CD14-positive monocyte (primary cell): ENCODE measurements around the gene TACC2. TPM values are rescaled to one million over a fixed set of nuclear protein-coding genes. Genes with fewer than 3 reads are reported as not detected.

ENCODE experiments used
- DNase-seq, 3 donors: peaks; one replicate each; pipeline ENCODE4 v3.0.0-alpha.2; 2011 to 2022
- H2AFZ ChIP-seq: 2 replicates; pipeline ENCODE4 v1.6.0; 2012; ENCODE audit warnings: mild to moderate bottlenecking, low read depth, low read length, inconsistent platforms; ENCODE audit not compliant: insufficient read depth, poor library complexity, severe bottlenecking
- H3K27ac ChIP-seq, 2 donors: 1 replicate in 1 of 2; 2 replicates in 1 of 2; pipeline ENCODE4 v1.5.1; 2012 to 2013; ENCODE audit warnings: low read length in 2 of 2, control low read depth in 1 of 2, inconsistent platforms in 1 of 2, low read depth in 1 of 2, mild to moderate bottlenecking in 1 of 2
- H3K27me3 ChIP-seq, 2 donors: one replicate each; pipeline versions ENCODE4 v1.6.0 to v1.6.1; 2011 to 2013; ENCODE audit warnings: low read length in 2 of 2; ENCODE audit not compliant: control insufficient read depth in 2 of 2, insufficient read depth in 2 of 2
- H3K36me3 ChIP-seq, 2 donors: replicated peaks in 1 of 2; 1 replicate in 1 of 2; 2 replicates in 1 of 2; pipeline versions ENCODE4 v1.5.1 to v1.6.1; 2012 to 2013; ENCODE audit warnings: low read length in 2 of 2, control low read depth in 1 of 2, inconsistent platforms in 1 of 2, mild to moderate bottlenecking in 1 of 2; ENCODE audit not compliant: insufficient read depth in 2 of 2, control insufficient read depth in 1 of 2
- H3K4me1 ChIP-seq, 2 donors: 1 replicate in 1 of 2; 2 replicates in 1 of 2; pipeline versions ENCODE4 v1.5.1 to v1.6.1; 2012 to 2013; ENCODE audit warnings: low read length in 2 of 2, control low read depth in 1 of 2, inconsistent platforms in 1 of 2, mild to moderate bottlenecking in 1 of 2, moderate library complexity in 1 of 2; ENCODE audit not compliant: insufficient read depth in 2 of 2, control insufficient read depth in 1 of 2
- H3K4me2 ChIP-seq: replicated peaks from 2 replicates; pipeline ENCODE3; 2012; ENCODE audit warnings: low read length, moderate library complexity, mild to moderate bottlenecking; ENCODE audit not compliant: poor library complexity, severe bottlenecking; ENCODE audit errors: extremely low read depth
- H3K4me3 ChIP-seq, 3 experiments: fragments of 200-600 bp in 1 of 3; sonication (generic) in 1 of 3; replicated peaks in 1 of 3; 1 replicate in 2 of 3; 2 replicates in 1 of 3; pipeline ENCODE4 v1.5.1; 2011 to 2013; ENCODE audit warnings: low read length in 3 of 3, mild to moderate bottlenecking in 3 of 3, control low read depth in 2 of 3, low read depth in 2 of 3, inconsistent platforms in 1 of 3, moderate library complexity in 1 of 3
- H3K79me2 ChIP-seq: 2 replicates; pipeline ENCODE4 v1.6.0; 2012; ENCODE audit warnings: mild to moderate bottlenecking, control low read depth, inconsistent platforms, low read length, moderate library complexity; ENCODE audit not compliant: insufficient read depth
- H3K9ac ChIP-seq: 2 replicates; pipeline ENCODE4 v1.6.0; 2017; ENCODE audit warnings: low read length, mild to moderate bottlenecking; ENCODE audit not compliant: insufficient read depth, poor library complexity, severe bottlenecking
- H3K9me3 ChIP-seq, 2 donors: replicated peaks in 1 of 2; 1 replicate in 1 of 2; 2 replicates in 1 of 2; pipeline versions ENCODE4 v1.5.1 to v1.6.1; 2012 to 2013; ENCODE audit warnings: low read length in 2 of 2, control low read depth in 1 of 2; ENCODE audit not compliant: control insufficient read depth in 1 of 2, insufficient read depth in 1 of 2
- H4K20me1 ChIP-seq: 2 replicates; pipeline ENCODE4 v1.6.0; 2012; ENCODE audit warnings: mild to moderate bottlenecking, low read length, control low read depth, moderate library complexity; ENCODE audit not compliant: insufficient read depth
- H3K27ac Mint-ChIP-seq, 7 donors: one replicate each; pipeline ENCODE4 v1.8.0; 2020; ENCODE audit warnings: mild to moderate bottlenecking in 7 of 7, mixed read lengths in 7 of 7, moderate library complexity in 6 of 7, inconsistent platforms in 2 of 7
- H3K27me3 Mint-ChIP-seq, 3 donors: one replicate each; pipeline ENCODE4 v1.8.0; 2021 to 2022; ENCODE audit warnings: low read depth in 3 of 3, mild to moderate bottlenecking in 3 of 3, mixed read lengths in 3 of 3, moderate library complexity in 3 of 3, inconsistent platforms in 1 of 3
- H3K36me3 Mint-ChIP-seq, 2 donors: one replicate each; pipeline ENCODE4 v1.8.0; 2020; ENCODE audit warnings: mixed read lengths in 2 of 2, inconsistent platforms in 1 of 2, mild to moderate bottlenecking in 1 of 2
- H3K4me1 Mint-ChIP-seq: one replicate; pipeline ENCODE4 v1.8.0; 2020; ENCODE audit warnings: mild to moderate bottlenecking, mixed read lengths
- H3K4me3 Mint-ChIP-seq, 2 donors: one replicate each; pipeline ENCODE4 v1.8.0; 2020; ENCODE audit warnings: mild to moderate bottlenecking in 2 of 2, mixed read lengths in 2 of 2, moderate library complexity in 1 of 2
- H3K9me3 Mint-ChIP-seq, 7 donors: one replicate each; pipeline ENCODE4 v1.8.0; 2020 to 2022; ENCODE audit warnings: mixed read lengths in 7 of 7, mild to moderate bottlenecking in 6 of 7, moderate library complexity in 6 of 7, inconsistent platforms in 2 of 7
- WGBS: methylation state at CpG from one replicate; pipeline ENCODE4 v1.1.5; 2013; ENCODE audit warnings: missing lambda C conversion rate; ENCODE audit not compliant: insufficient coverage; 5-methylcytosine and 5-hydroxymethylcytosine counted together
- intact Hi-C, 2 donors: fragments of 100-400 bp; cut with micrococcal nuclease; formaldehyde crosslinking; loops; one replicate each; pipeline versions ENCODE4 v1.15.0 to v1.15.1; 2023
- polyA plus RNA-seq, 3 donors: library from polyadenylated mRNA; depleted of rRNA in 1 of 3; unstranded in 2 of 3; stranded (reverse) in 1 of 3; fragments of 300-500 nt in 2 of 3; fragments of >200 nt in 1 of 3; fragmentation: Illumina TruSeq in 2 of 3; gene quantifications; 1 replicate in 2 of 3; 2 replicates in 1 of 3; pipeline ENCODE4 v1.2.3, GENCODE V29; 2012 to 2021
- TF ChIP-seq, protein P1 (sequence below): fragments of 200-600 bp; IDR thresholded peaks from one replicate; pipeline ENCODE4 v1.8.0; 2022; ENCODE audit warnings: antibody characterized with exemption, mild to moderate bottlenecking

Gene TACC2
- polyA plus RNA-seq, 3 donors: 0.03 TPM; not detected in 2

DNA sequence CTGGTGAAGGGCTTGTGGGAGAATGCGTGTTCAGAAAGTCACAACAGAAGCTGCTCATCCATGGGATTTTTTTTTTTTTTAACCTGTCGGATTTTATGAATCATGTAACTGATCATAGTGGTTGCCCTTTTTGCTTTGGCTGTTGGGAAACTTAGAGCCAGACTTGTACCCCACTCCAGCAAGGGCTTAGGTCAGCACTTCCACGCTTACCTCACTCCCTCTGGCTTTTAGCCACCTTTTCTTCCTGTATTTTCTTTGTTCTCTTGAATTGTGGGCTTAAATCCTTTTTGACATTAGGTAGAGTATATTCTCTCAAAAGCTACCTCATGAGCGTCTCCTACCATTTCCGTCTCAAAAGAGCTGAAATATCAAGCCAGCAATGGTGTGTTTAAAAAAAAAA lies 168.5 kb downstream of the TACC2 start:
- peaks cover 0 to 3% (median 0%) of the 10 kb centered on the region in 7 donors for H3K9me3 Mint-ChIP-seq
- H3K27me3 Mint-ChIP-seq: peaks cover 29 to 56% (median 32%) of the 10 kb centered on the region in 3 donors
- no peak overlapping the region for H3K4me3 ChIP-seq
- TF ChIP-seq, protein P1, sequence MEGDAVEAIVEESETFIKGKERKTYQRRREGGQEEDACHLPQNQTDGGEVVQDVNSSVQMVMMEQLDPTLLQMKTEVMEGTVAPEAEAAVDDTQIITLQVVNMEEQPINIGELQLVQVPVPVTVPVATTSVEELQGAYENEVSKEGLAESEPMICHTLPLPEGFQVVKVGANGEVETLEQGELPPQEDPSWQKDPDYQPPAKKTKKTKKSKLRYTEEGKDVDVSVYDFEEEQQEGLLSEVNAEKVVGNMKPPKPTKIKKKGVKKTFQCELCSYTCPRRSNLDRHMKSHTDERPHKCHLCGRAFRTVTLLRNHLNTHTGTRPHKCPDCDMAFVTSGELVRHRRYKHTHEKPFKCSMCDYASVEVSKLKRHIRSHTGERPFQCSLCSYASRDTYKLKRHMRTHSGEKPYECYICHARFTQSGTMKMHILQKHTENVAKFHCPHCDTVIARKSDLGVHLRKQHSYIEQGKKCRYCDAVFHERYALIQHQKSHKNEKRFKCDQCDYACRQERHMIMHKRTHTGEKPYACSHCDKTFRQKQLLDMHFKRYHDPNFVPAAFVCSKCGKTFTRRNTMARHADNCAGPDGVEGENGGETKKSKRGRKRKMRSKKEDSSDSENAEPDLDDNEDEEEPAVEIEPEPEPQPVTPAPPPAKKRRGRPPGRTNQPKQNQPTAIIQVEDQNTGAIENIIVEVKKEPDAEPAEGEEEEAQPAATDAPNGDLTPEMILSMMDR: no peak
- H2AFZ ChIP-seq: no peak overlapping the region
- H3K4me3 Mint-ChIP-seq: no peak overlapping the region
- no peaks in the 10 kb centered on the region for H3K79me2 ChIP-seq
- H3K36me3 Mint-ChIP-seq: no peaks in the 10 kb centered on the region
- peaks cover 9 to 21% of the 10 kb centered on the region in 2 donors for H3K27me3 ChIP-seq
- H3K9me3 ChIP-seq: peaks cover 0 to under 1% of the 10 kb centered on the region in 2 donors
- WGBS: no CpG with 5 or more reads among the region's 5 CpGs
- intact Hi-C loops: no loop called here
- no peaks in the 10 kb centered on the region for H4K20me1 ChIP-seq
- no peak overlapping the region for H3K27ac Mint-ChIP-seq
- H3K4me2 ChIP-seq: no peak overlapping the region
- no peak for DNase-seq
- no peaks in the 10 kb centered on the region for H3K4me1 ChIP-seq
- peaks cover 6% of the 10 kb centered on the region for H3K4me1 Mint-ChIP-seq
- no peak overlapping the region for H3K27ac ChIP-seq
- no peaks in the 10 kb centered on the region for H3K36me3 ChIP-seq
- no peak overlapping the region for H3K9ac ChIP-seq

DNA sequence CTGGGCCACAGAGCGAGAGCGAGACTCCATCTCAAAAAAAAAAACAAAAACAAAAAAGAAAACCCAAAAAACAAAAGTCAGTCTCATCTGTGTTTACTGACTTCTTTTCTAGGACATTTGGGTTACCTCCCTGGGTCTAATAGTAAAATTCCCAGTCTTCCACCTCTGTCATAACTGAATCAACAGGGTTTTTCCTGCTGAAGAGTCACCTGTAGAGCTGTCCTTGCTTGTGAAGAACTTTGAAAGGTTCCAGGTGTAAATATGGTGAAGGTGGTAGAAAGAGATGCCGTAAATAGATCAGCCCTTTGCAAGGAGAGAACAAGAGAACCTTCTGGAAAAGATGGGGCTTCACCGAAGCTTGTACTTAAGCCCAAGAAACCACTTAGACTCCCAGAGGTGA lies 169.4 kb downstream of the TACC2 start:
- H3K27me3 Mint-ChIP-seq: peaks cover 32 to 65% (median 34%) of the 10 kb centered on the region in 3 donors
- TF ChIP-seq, protein P1: no peak
- intact Hi-C loops: no loop called here
- Histone ChIP-seq H3K36me3 (no peaks in the 10 kb centered on the region), H3K9me3 (peaks cover 0 to 4% of the 10 kb centered on the region in 2 donors), H3K27me3 (peaks cover 18 to 30% of the 10 kb centered on the region in 2 donors), H3K4me2 (no peak overlapping the region), H3K4me1 (no peaks in the 10 kb centered on the region), H2AFZ (no peak overlapping the region), H3K4me3 (no peak overlapping the region), H3K9ac (no peak overlapping the region), H3K79me2 (no peaks in the 10 kb centered on the region), H3K27ac (no peak overlapping the region), H4K20me1 (no peaks in the 10 kb centered on the region)
- WGBS: no CpG with 5 or more reads among the region's 4 CpGs
- H3K4me1 Mint-ChIP-seq: peaks cover 6% of the 10 kb centered on the region
- H3K4me3 Mint-ChIP-seq: no peak overlapping the region
- no peaks in the 10 kb centered on the region for H3K36me3 Mint-ChIP-seq
- no peak for DNase-seq
- H3K9me3 Mint-ChIP-seq: peaks cover 0 to 4% (median 0%) of the 10 kb centered on the region in 7 donors
- H3K27ac Mint-ChIP-seq: no peak overlapping the region
